Skeletal muscle satellite cell (primary cell): ENCODE data around the gene PLXNA4.
"Not testable (repeated sequence)": the region's sequence is repeated elsewhere in the genome, so short reads cannot be mapped to it uniquely, and the experiment has no call there.

Experiments
- H3K27me3 ChIP-seq: 2 replicates; pipeline ENCODE4 v1.7.0; 2013; ENCODE audit warnings: low read length; ENCODE audit not compliant: control insufficient read depth, insufficient read depth
- H3K36me3 ChIP-seq: 2 replicates; pipeline ENCODE4 v1.7.0; 2013; ENCODE audit warnings: mild to moderate bottlenecking, control low read depth, low read length; ENCODE audit not compliant: insufficient read depth
- H3K4me1 ChIP-seq: 2 replicates; pipeline ENCODE4 v1.7.0; 2013; ENCODE audit warnings: low read length; ENCODE audit not compliant: control insufficient read depth, insufficient read depth
- H3K4me2 ChIP-seq: 2 replicates; pipeline ENCODE4 v1.7.0; 2013; ENCODE audit warnings: mild to moderate bottlenecking, low read length
- H3K4me3 ChIP-seq: 2 replicates; pipeline ENCODE4 v1.7.0; 2013; ENCODE audit warnings: low read length
- H3K9ac ChIP-seq: 2 replicates; pipeline ENCODE4 v1.7.0; 2013; ENCODE audit warnings: mild to moderate bottlenecking, low read depth, low read length, moderate library complexity
- H3K9me3 ChIP-seq: replicated peaks from 2 replicates; pipeline ENCODE4 v1.7.0; 2013; ENCODE audit warnings: mild to moderate bottlenecking, control low read depth, low read length

The PLXNA4 gene

DNA sequence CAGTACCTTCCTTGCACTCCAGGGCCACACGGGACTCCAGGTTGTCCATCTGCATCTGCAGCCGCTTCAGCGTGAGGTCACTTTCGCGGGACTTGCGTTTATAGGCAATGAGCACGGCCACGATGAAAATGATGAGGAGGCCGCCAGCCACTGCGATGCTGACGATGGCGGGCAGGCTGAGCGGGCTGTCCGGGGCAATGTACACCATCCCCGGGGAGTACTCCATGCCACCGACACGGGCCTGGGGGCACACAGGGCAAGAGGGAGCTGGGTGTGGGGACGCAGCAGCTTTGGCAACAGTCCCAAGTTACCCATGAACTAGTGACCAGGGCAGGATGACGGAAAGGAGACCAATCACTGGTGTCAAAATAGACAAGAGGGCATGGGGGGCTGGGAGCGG lies 396.6 kb downstream of the PLXNA4 start:
- Histone ChIP-seq H3K27me3 (no peaks in the 10 kb centered on the region), H3K36me3 (no peaks in the 10 kb centered on the region), H3K4me3 (no peak overlapping the region), H3K4me2 (no peak overlapping the region), H3K9ac (no peak overlapping the region), H3K4me1 (no peaks in the 10 kb centered on the region), H3K9me3 (no peaks in the 10 kb centered on the region)

DNA sequence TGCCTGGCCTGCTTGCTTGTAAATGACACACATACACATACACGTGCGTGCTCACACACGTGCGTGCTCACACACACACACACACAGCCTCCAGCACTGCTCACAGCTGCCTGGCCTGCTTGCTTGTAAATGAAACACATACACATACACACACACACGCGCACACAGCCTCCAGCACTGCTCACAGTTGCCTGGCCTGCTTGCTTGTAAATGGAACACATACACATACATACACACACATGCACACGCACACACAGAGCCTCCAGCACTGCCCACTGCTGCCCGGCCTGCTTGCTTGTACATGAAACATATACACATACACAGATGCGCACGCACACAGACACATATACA lies 397.2 kb downstream of the PLXNA4 start:
- no peak overlapping the region for H3K9ac ChIP-seq
- no peaks in the 10 kb centered on the region for H3K36me3 ChIP-seq
- no peak overlapping the region for H3K4me2 ChIP-seq
- no peaks in the 10 kb centered on the region for H3K27me3 ChIP-seq
- no peaks in the 10 kb centered on the region for H3K9me3 ChIP-seq
- H3K4me1 ChIP-seq, result no peaks in the 10 kb centered on the region
- H3K4me3 ChIP-seq, result no peak overlapping the region

DNA sequence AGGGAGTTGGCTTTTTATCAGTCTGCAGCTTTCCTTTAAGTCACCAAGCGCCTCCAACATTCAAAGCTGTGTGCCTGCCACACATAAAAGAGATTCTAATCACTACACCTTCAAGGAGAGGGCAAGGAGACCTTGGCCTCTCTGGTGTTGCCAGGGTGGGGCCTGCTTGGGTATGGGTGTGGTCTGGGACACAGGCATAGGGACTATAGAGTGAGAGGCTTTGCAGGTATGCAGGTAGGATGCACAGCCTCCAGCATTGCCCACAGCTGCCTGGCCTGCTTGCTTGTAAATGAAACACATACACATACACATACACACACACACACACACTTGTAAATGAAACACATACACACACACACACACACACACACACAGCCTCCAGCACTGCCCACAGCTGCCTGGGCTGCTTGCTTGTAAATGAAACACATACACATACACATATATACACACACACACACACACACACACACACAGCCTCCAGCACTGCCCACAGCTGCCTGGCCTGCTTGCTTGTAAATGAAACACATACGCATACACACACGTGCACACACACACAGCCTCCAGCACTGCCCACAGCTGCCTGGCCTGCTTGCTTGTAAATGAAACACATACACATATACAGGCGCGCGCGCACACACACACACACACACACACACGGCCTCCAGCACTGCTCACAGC lies 397.7 kb downstream of the PLXNA4 start:
- not testable (repeated sequence) for H3K4me2 ChIP-seq, H3K27me3 ChIP-seq

DNA sequence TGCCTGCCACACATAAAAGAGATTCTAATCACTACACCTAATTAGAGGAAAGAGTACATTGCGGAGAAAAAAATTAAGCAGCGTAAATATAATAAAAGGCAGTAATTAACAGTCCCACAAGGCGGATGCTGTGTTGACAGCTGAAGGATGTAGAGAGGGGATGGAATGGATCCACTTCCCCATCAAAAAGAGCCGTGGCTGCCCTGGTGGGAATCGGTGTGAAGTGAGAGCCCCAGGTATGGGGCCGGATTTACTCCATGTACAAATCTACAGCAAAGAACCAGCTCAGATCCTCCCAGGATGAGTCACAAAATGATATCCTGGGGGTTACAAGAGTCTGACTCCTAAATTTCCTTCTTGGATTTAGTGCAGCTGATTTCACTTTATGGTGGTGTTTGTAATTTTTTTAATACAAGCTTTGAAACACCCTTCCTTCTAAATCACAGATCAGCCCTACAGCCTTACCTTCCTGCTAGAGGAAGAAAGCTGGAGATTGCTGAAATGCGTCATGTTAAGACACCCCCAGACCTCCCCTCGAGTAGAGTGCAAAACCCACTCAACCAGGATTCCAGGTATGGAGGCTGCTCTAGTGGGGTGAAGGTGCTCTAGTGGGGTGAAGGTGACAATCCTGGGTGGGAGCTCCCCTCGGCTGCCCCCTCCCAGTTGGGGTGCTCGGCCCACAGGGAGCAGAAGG lies 398.4 kb downstream of the PLXNA4 start:
- Histone ChIP-seq H3K9ac (no peak overlapping the region), H3K27me3 (no peaks in the 10 kb centered on the region), H3K4me3 (no peak overlapping the region), H3K36me3 (no peaks in the 10 kb centered on the region), H3K4me2 (no peak overlapping the region), H3K9me3 (no peaks in the 10 kb centered on the region), H3K4me1 (no peaks in the 10 kb centered on the region)

More for the DNA sequence above, 397.7 kb downstream of the PLXNA4 start:
- H3K4me1 ChIP-seq, H3K36me3 ChIP-seq, H3K9me3 ChIP-seq, H3K9ac ChIP-seq, H3K4me3 ChIP-seq: not testable (repeated sequence)

DNA sequence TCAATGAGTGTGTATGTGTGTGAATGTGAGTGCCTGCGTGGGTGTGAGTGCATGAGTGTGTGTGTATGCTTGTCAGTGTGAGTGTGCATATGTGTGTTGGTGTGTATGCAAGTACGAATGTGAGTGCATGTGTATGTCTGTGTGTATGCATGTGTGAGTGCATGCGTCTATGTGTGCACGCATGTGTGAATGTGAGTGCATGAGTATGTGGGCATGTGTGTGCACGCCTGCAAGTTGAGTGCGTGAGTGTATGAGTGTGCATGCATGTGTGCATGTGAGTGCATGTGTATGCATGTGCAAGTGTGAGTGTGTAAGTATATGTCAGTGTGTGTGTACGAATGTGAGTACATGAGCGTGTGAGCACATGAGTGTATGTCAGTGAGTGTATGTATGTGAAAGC lies 399.6 kb downstream of the PLXNA4 start:
- Histone ChIP-seq H3K4me3 (no peak overlapping the region), H3K27me3 (no peaks in the 10 kb centered on the region), H3K4me1 (no peaks in the 10 kb centered on the region), H3K9me3 (no peaks in the 10 kb centered on the region), H3K9ac (no peak overlapping the region), H3K36me3 (no peaks in the 10 kb centered on the region), H3K4me2 (no peak overlapping the region)

DNA sequence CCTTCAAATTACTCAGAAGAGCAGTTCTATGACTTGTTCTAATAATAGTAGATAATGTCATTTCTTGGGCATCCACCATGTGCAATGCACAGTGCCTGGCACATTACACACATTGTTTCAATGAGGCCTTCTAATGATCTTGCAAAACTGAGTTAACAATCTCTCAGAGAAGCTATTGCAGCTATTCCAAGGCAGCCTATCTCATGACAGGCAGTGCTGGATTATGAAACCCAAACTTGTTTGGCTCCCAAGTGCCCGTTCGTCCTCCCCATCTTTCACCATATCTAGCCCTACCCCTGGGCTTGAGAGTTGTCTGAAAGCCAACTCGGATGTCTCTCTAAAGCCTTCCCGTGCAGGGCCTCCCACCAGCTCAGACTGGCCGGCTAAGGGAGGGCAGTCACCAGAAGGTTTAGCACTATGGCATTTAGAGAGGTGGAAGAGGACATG lies 405.1 kb downstream of the PLXNA4 start:
- Histone ChIP-seq H3K27me3 (no peaks in the 10 kb centered on the region), H3K36me3 (no peaks in the 10 kb centered on the region), H3K4me2 (no peak overlapping the region), H3K9me3 (no peaks in the 10 kb centered on the region), H3K4me3 (no peak overlapping the region), H3K9ac (no peak overlapping the region), H3K4me1 (no peaks in the 10 kb centered on the region)

DNA sequence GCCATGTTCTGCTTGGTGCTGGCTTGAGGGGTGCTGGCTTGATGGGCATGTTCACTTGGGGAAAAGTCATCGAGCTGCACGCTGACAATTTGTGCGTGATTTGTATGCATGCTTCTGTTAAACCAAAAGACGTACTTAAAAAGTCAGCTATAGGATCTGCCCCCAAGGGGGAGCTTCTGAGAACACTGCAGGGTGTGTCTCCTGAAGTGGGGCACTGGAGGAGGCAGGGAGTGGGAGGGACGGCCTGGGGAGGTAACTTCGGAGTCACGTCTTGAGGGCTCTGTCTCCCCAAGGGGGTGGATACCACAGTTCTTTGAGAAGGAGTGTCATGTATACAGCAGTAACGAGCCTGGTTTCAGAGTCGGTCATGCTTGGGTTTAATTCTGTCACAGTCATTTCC lies 406.5 kb downstream of the PLXNA4 start:
- no peaks in the 10 kb centered on the region for H3K4me1 ChIP-seq
- H3K9ac ChIP-seq, result no peak overlapping the region
- H3K36me3 ChIP-seq, result no peaks in the 10 kb centered on the region
- no peaks in the 10 kb centered on the region for H3K27me3 ChIP-seq
- no peak overlapping the region for H3K4me2 ChIP-seq
- no peak overlapping the region for H3K4me3 ChIP-seq
- no peaks in the 10 kb centered on the region for H3K9me3 ChIP-seq

DNA sequence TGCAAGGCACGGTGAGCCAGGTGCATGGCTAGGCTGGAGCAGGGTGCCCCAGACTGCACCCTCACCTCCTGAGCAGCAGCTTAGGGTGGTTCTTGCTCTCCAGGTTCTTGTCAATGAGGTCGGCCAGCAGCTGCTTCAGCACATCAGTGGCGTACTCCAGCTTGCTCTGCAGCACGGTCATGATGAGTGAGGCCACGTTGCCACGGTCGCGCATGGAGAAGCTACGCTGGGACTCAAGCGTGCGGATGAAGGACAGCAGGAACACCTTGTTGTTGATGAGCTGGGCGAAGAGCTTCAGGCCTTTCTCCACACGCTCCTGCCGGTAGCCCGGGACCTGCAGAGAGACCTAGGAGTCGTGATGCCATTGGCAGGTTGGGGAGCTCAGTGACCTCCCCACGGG lies 408.0 kb downstream of the PLXNA4 start:
- Histone ChIP-seq H3K9me3 (no peaks in the 10 kb centered on the region), H3K27me3 (no peaks in the 10 kb centered on the region), H3K4me2 (no peak overlapping the region), H3K4me1 (no peaks in the 10 kb centered on the region), H3K9ac (no peak overlapping the region), H3K4me3 (no peak overlapping the region), H3K36me3 (no peaks in the 10 kb centered on the region)

DNA sequence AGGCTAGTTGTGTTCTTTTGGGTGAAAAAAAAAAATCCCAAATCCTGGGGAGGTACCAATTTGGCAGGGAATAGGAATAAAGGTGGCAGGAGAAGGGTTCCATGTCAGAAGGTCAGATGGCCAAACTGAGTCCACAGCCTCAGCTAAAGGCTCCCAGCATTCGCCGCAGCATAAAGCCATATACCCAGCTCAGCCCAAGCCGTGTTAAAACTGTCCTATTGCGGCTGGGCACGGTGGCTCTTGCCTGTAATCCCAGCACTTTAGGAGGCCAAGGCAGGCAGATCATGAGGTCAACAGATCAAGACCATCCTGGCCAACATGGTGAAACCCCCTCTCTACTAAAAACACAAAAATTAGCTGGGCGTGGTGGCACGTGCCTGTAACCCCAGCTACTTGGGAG lies 410.6 kb downstream of the PLXNA4 start:
- H3K9me3 ChIP-seq, H3K4me1 ChIP-seq, H3K4me2 ChIP-seq, H3K9ac ChIP-seq, H3K27me3 ChIP-seq, H3K36me3 ChIP-seq, H3K4me3 ChIP-seq: not testable (repeated sequence)

DNA sequence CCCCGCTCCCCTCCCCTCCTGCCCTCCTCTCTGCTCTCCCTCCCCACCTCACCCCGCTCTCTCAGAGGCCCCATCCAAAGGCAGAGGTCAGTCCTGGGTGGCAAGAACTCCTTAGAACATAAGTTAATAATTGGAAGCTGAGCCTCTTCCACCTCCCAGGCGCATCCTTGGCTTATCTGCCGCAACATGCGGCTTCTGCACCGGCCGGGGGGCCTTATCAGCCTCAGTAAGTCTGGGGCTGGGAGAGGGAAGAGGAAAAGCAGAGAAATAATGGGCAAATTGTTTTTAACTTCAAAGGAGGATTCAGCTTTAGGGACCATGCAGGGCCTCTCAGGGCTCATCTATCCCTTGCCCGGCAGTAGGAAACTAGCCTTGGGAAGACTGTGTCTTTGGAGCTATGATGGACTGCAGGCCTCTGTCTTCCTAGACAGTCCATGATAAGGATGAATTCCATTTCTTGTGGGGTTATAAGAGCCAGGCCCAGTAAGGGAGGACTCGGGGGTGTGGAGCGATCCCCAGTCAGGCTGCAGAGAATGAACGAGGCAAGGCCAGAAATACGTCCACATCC lies 411.6 kb downstream of the PLXNA4 start:
- Histone ChIP-seq H3K9ac (no peak overlapping the region), H3K36me3 (no peaks in the 10 kb centered on the region), H3K4me1 (no peaks in the 10 kb centered on the region), H3K27me3 (no peaks in the 10 kb centered on the region), H3K4me2 (no peak overlapping the region), H3K9me3 (no peaks in the 10 kb centered on the region), H3K4me3 (no peak overlapping the region)

DNA sequence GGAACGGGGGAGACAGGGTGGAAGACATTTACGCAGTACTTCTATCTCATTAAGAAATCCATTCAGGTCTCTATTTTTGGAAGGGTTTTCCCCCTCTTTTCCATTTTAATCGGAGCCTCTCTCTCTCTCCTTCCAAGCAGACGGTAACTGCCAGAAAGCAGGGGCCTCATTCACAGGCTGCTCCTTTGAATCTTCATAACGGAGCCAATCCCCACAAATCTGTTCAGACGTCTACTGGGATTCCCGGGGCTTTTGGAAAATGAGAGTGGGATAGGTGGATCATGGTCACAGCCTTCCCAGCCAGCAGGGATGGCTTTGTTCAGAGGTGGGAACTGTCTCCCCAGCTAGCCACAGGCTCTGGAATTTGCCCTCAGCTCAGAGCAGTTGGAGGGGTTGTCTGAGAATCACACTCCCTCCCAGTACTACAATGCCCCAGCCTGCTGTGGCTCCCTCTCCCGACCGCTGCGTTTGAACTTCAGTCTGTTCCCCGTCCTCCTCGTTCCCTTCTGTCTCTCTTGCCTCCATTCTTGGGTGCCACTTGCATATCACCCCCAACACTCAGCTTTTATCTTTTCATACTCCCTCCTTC lies 413.6 kb downstream of the PLXNA4 start:
- Histone ChIP-seq H3K4me3 (no peak overlapping the region), H3K9me3 (no peaks in the 10 kb centered on the region), H3K4me2 (no peak overlapping the region), H3K27me3 (no peaks in the 10 kb centered on the region), H3K9ac (no peak overlapping the region), H3K36me3 (no peaks in the 10 kb centered on the region), H3K4me1 (no peaks in the 10 kb centered on the region)
